H1 (cell line): Measurements from ENCODE around the gene MRPL55. TPM values are rescaled to one million over a fixed set of nuclear protein-coding genes. Genes with fewer than 3 reads are reported as not detected.

Experiments
- EGR1 ChIP-seq: IDR thresholded peaks from 2 replicates; pipeline ENCODE4 v1.6.1; 2011; ENCODE audit warnings: low read depth, low read length, borderline replicate concordance
- TCF12 ChIP-seq: IDR thresholded peaks from 2 replicates; pipeline ENCODE4 v1.6.1; 2011; ENCODE audit warnings: low read depth, mild to moderate bottlenecking, low read length
- polyA plus RNA-seq, 7 experiments: library from polyadenylated mRNA; depleted of rRNA in 3 of 7; stranded (reverse) in 5 of 7; unstranded in 2 of 7; fragments of >200 nt in 5 of 7; fragments of 200-250 nt in 2 of 7; gene quantifications; 1 replicate in 5 of 7; 2 replicates in 1 of 7; 4 replicates in 1 of 7; pipeline versions ENCODE4 v1.2.1 to v1.2.3, GENCODE V29; 2011 to 2013; ENCODE audit warnings: missing spikeins in 2 of 7, mixed read lengths in 2 of 7
- total RNA-seq: library from RNA; stranded (reverse); fragmentation: NEBNext Ultra II Directional; extraction: Animal tissue kit (Norgen Biotek cat#: 25700); gene quantifications from 2 replicates; pipeline ENCODE4 v1.2.1, GENCODE V29; 2021

The MRPL55 gene
- total and polyA plus RNA-seq, 2 of the 8 experiments (the other 6 are each of a cell fraction or from before 2014, with no cell fraction given), result 59.0 to 244 TPM

GRCh38 chr1:228144993-228145343 is 35.9 kb upstream of the MRPL55 start (continued):
- no peak for TF ChIP-seq EGR1
- no peak for TF ChIP-seq TCF12
